OCI-LY7 (cell line): ENCODE data around the gene CNTLN. TPM values are rescaled to one million over a fixed set of nuclear protein-coding genes. Genes with fewer than 3 reads are reported as not detected.

Experiments
- BruUV-seq: library from RNA; stranded (reverse); fragments of 400-500 nt; replicated peaks from 2 replicates; lab custom pipeline; 2021; lab: Mats Ljungman, UMichigan
- CTCF ChIA-PET: fragments of 300-600 bp; sonication (Branson Sonifier 250); formaldehyde crosslinking; loops from one replicate; lab custom pipeline; 2022; ENCODE audit warnings: antibody characterized with exemption; ENCODE audit not compliant: unreplicated experiment; lab: Charles Lee
- POLR2A ChIA-PET: fragments of 300-600 bp; sonication (Branson Sonifier 250); formaldehyde crosslinking; loops from one replicate; lab custom pipeline; 2022; ENCODE audit warnings: antibody characterized with exemption; lab: Charles Lee
- DNase-seq: peaks from one replicate; pipeline ENCODE4 v3.0.0-alpha.2; 2015; ENCODE audit warnings: low spot score
- H2AFZ ChIP-seq: fragments of 200-600 bp; sonication (generic), shearing (Covaris generic); 2 replicates; pipeline ENCODE4 v1.6.1; 2014; ENCODE audit warnings: mild to moderate bottlenecking, antibody characterized with exemption, low read length, moderate library complexity
- H3K27ac ChIP-seq: fragments of 200-600 bp; sonication (generic); 2 replicates; pipeline ENCODE4 v1.5.1; 2014; ENCODE audit warnings: mixed run types, low read depth, mild to moderate bottlenecking, moderate library complexity, low read length, inconsistent platforms; ENCODE audit not compliant: poor library complexity, severe bottlenecking
- H3K36me3 ChIP-seq: fragments of 200-600 bp; sonication (generic); 2 replicates; pipeline ENCODE4 v1.6.1; 2014; ENCODE audit warnings: mild to moderate bottlenecking, antibody characterized with exemption, low read length, moderate library complexity, mixed read lengths; ENCODE audit not compliant: insufficient read depth
- H3K4me1 ChIP-seq: fragments of 200-600 bp; sonication (generic); 2 replicates; pipeline ENCODE4 v1.5.1; 2014; ENCODE audit warnings: mild to moderate bottlenecking, low read length; ENCODE audit not compliant: insufficient read depth, poor library complexity, severe bottlenecking
- H3K4me2 ChIP-seq: fragments of 200-600 bp; sonication (generic); 2 replicates; pipeline ENCODE4 v1.6.1; 2014; ENCODE audit warnings: mild to moderate bottlenecking, low read length
- H3K4me3 ChIP-seq: fragments of 200-600 bp; sonication (generic); 2 replicates; pipeline ENCODE4 v1.5.1; 2014; ENCODE audit warnings: mild to moderate bottlenecking, low read depth, low read length; ENCODE audit not compliant: poor library complexity, severe bottlenecking
- H3K79me2 ChIP-seq: fragments of 200-600 bp; sonication (generic); 2 replicates; pipeline ENCODE4 v1.6.1; 2016; ENCODE audit warnings: low read depth, mild to moderate bottlenecking, low read length, moderate library complexity, mixed read lengths; ENCODE audit not compliant: insufficient read depth
- H3K9me2 ChIP-seq: fragments of 200-600 bp; sonication (generic); 2 replicates; pipeline ENCODE4 v1.6.1; 2016; ENCODE audit warnings: mild to moderate bottlenecking, low read length, mixed read lengths; ENCODE audit not compliant: insufficient read depth
- H3K9me3 ChIP-seq: fragments of 200-600 bp; sonication (generic); 2 replicates; pipeline ENCODE4 v1.6.1; 2014; ENCODE audit warnings: mild to moderate bottlenecking, mixed run types, low read length, mixed read lengths
- H4K20me1 ChIP-seq: fragments of 200-600 bp; sonication (generic); 2 replicates; pipeline ENCODE4 v1.6.1; 2014; ENCODE audit warnings: mild to moderate bottlenecking, antibody characterized with exemption, low read length, moderate library complexity, mixed read lengths; ENCODE audit not compliant: insufficient read depth
- CTCF ChIP-seq: fragments of 200-600 bp; sonication (generic); conservative IDR thresholded peaks from 2 replicates; pipeline ENCODE4 v1.5.1; 2014; ENCODE audit warnings: mild to moderate bottlenecking, antibody characterized with exemption, low read length, moderate library complexity, mixed read lengths
- EZH2phosphoT487 ChIP-seq: fragments of 200-600 bp; sonication (generic); IDR thresholded peaks from 2 replicates; pipeline ENCODE4 v1.6.1; 2018; ENCODE audit warnings: low read depth, borderline replicate concordance, mild to moderate bottlenecking, mixed run types, antibody characterized with exemption, low read length, moderate library complexity, mixed read lengths
- intact Hi-C: fragments of 100-400 bp; cut with micrococcal nuclease; formaldehyde crosslinking; loops from one replicate; pipeline ENCODE4 v1.10.0; 2022; ENCODE audit not compliant: unreplicated experiment
- total RNA-seq, 2 experiments: library from RNA; depleted of rRNA in 1 of 2; stranded (reverse); fragments of >200 nt in 1 of 2; shearing (Covaris generic) in 1 of 2; gene quantifications; 2 replicates each; pipeline ENCODE4 v1.2.3, GENCODE V29; 2014 to 2022

The CNTLN gene
- total RNA-seq, 2 experiments from 2014 or later = not detected

- Histone ChIP-seq H3K27ac (no peak overlapping the region), H3K36me3 (no peaks in the 10 kb centered on the region), H2AFZ (no peak overlapping the region), H3K9me2 (no peaks in the 10 kb centered on the region), H3K4me1 (no peaks in the 10 kb centered on the region), H3K4me3 (no peak overlapping the region), H4K20me1 (no peaks in the 10 kb centered on the region), H3K79me2 (no peaks in the 10 kb centered on the region), H3K4me2 (no peak overlapping the region), H3K9me3 (no peaks in the 10 kb centered on the region)
- BruUV-seq = no TSS peak
- intact Hi-C loops = no loop called here
- TF ChIP-seq CTCF (no peak), EZH2phosphoT487 (no peak)
- POLR2A ChIA-PET = no interaction called here
- CTCF ChIA-PET = no interaction called here
- DNase-seq = no peak
Observed at GRCh38 chr9:17332115-17332514, 197.3 kb downstream of the CNTLN start.

- Histone ChIP-seq H3K9me3 (no peaks in the 10 kb centered on the region), H3K4me2 (no peak overlapping the region), H3K36me3 (no peaks in the 10 kb centered on the region), H3K9me2 (no peaks in the 10 kb centered on the region), H2AFZ (no peak overlapping the region), H3K79me2 (no peaks in the 10 kb centered on the region), H4K20me1 (no peaks in the 10 kb centered on the region), H3K27ac (no peak overlapping the region), H3K4me3 (no peak overlapping the region), H3K4me1 (no peaks in the 10 kb centered on the region)
- no peak for DNase-seq
- CTCF ChIA-PET = no interaction called here
- POLR2A ChIA-PET = no interaction called here
- BruUV-seq = no TSS peak
- intact Hi-C loops = no loop called here
- TF ChIP-seq EZH2phosphoT487 (no peak), CTCF (no peak)
Observed at GRCh38 chr9:17339156-17339555, 204.3 kb downstream of the CNTLN start.

GRCh38 chr9:17342696-17343095 lies 207.9 kb downstream of the CNTLN start:
- no peaks in the 10 kb centered on the region for H3K79me2 ChIP-seq
- H3K4me3 ChIP-seq = no peak overlapping the region
- no peaks in the 10 kb centered on the region for H4K20me1 ChIP-seq
- no peaks in the 10 kb centered on the region for H3K9me3 ChIP-seq
- no peak for TF ChIP-seq CTCF
- TF ChIP-seq EZH2phosphoT487 = no peak
- ChIA-PET CTCF (no interaction called here), POLR2A (no interaction called here)
- no peak for DNase-seq
- no TSS peak for BruUV-seq
- H3K4me1 ChIP-seq = no peaks in the 10 kb centered on the region
- H3K4me2 ChIP-seq = no peak overlapping the region
- no peak overlapping the region for H2AFZ ChIP-seq
- H3K36me3 ChIP-seq = no peaks in the 10 kb centered on the region
- intact Hi-C loops = no loop called here
- no peak overlapping the region for H3K27ac ChIP-seq
- no peaks in the 10 kb centered on the region for H3K9me2 ChIP-seq
